Endothelial cell of umbilical vein (primary cell): Measurements from ENCODE around the gene SUSD2. TPM values are rescaled to one million over a fixed set of nuclear protein-coding genes. Genes with fewer than 3 reads are reported as not detected.

ENCODE experiments used
- BruUV-seq: library from RNA; stranded (reverse); fragments of 400-500 nt; replicated peaks from 2 replicates; lab custom pipeline; 2021; lab: Mats Ljungman, UMichigan
- CTCF ChIA-PET: fragments of 300-600, 350-600 bp; sonication (Branson Sonifier 250); formaldehyde crosslinking; loops from one replicate; lab custom pipeline; 2021; ENCODE audit warnings: antibody characterized with exemption, inconsistent platforms; lab: Charles Lee
- POLR2A ChIA-PET: fragments of 300-600, 350-600 bp; sonication (Branson Sonifier 250); formaldehyde crosslinking; loops from one replicate; lab custom pipeline; 2021; ENCODE audit warnings: antibody characterized with exemption, inconsistent platforms; lab: Charles Lee
- DNase-seq: peaks from one replicate; pipeline ENCODE4 v3.0.0-alpha.2; 2011; ENCODE audit warnings: low read depth, low spot score
- FAIRE-seq: peaks from 2 replicates; lab custom pipeline; 2011; peaks lifted over from hg19 to GRCh38; lab: Jason Lieb, UNC
- H2AFZ ChIP-seq: 2 replicates; pipeline ENCODE4 v1.6.0; 2012; ENCODE audit warnings: low read depth, low read length, control low read depth, inconsistent platforms
- H3K27ac ChIP-seq: 2 replicates; pipeline ENCODE4 v1.5.1; 2011; ENCODE audit warnings: low read depth, mild to moderate bottlenecking, control low read depth, low read length, moderate library complexity; ENCODE audit not compliant: insufficient read depth
- H3K27me3 ChIP-seq, 2 experiments: 2 replicates each; pipeline versions ENCODE4 v1.6.0 to v1.6.1; 2011; ENCODE audit warnings: low read length in 2 of 2, mixed read lengths in 1 of 2; ENCODE audit not compliant: control insufficient read depth in 2 of 2, insufficient read depth in 2 of 2
- H3K36me3 ChIP-seq, 2 experiments: 2 replicates in 1 of 2; 3 replicates in 1 of 2; pipeline ENCODE4 v1.5.1; 2011; ENCODE audit warnings: low read length in 2 of 2, mild to moderate bottlenecking in 1 of 2, moderate library complexity in 1 of 2; ENCODE audit not compliant: control insufficient read depth in 2 of 2, insufficient read depth in 2 of 2; ENCODE audit errors: extremely low read depth in 1 of 2
- H3K4me1 ChIP-seq: 3 replicates; pipeline ENCODE4 v1.5.1; 2011; ENCODE audit warnings: mild to moderate bottlenecking, low read length; ENCODE audit not compliant: control insufficient read depth, insufficient read depth; ENCODE audit errors: extremely low read depth
- H3K4me2 ChIP-seq: 2 replicates; pipeline ENCODE4 v1.6.1; 2011; ENCODE audit warnings: low read length, control low read depth, mixed read lengths; ENCODE audit not compliant: insufficient read depth
- H3K4me3 ChIP-seq, 3 experiments: fragments of 200-600 bp in 1 of 3; sonication (generic), shearing (Covaris generic) in 1 of 3; replicated peaks in 1 of 3; 2 replicates each; pipeline ENCODE4 v1.5.1; 2011 to 2016; ENCODE audit warnings: control low read depth in 3 of 3, low read length in 3 of 3, mild to moderate bottlenecking in 2 of 3, inconsistent platforms in 1 of 3, low read depth in 1 of 3, moderate library complexity in 1 of 3; ENCODE audit not compliant: insufficient read depth in 1 of 3
- H3K79me2 ChIP-seq: 2 replicates; pipeline ENCODE4 v1.6.0; 2012; ENCODE audit warnings: low read length, inconsistent platforms; ENCODE audit not compliant: control insufficient read depth, insufficient read depth
- H3K9ac ChIP-seq: replicated peaks from 2 replicates; pipeline ENCODE3; 2011; ENCODE audit warnings: low read length, control low read depth; ENCODE audit not compliant: insufficient read depth; ENCODE audit errors: extremely low read depth
- H3K9me1 ChIP-seq: replicated peaks from 3 replicates; pipeline ENCODE4 v1.6.0; 2011; ENCODE audit warnings: mild to moderate bottlenecking, low read length; ENCODE audit not compliant: control insufficient read depth, insufficient read depth; ENCODE audit errors: extremely low read depth
- H3K9me3 ChIP-seq: replicated peaks from 2 replicates; pipeline ENCODE4 v1.5.1; 2012; ENCODE audit warnings: low read length, inconsistent platforms; ENCODE audit not compliant: control insufficient read depth, insufficient read depth
- H4K20me1 ChIP-seq: replicated peaks from 2 replicates; pipeline ENCODE3; 2011; ENCODE audit warnings: mild to moderate bottlenecking, low read length; ENCODE audit not compliant: control insufficient read depth, insufficient read depth; ENCODE audit errors: extremely low read depth
- CTCF ChIP-seq, 2 donors: IDR thresholded peaks; 1 replicate in 1 of 2; 2 replicates in 1 of 2; pipeline ENCODE4 v1.5.1; 2011; ENCODE audit warnings: low read length in 2 of 2, mild to moderate bottlenecking in 2 of 2, moderate library complexity in 2 of 2, control low read depth in 1 of 2, inconsistent platforms in 1 of 2, low read depth in 1 of 2; ENCODE audit not compliant: insufficient read depth in 1 of 2; ENCODE audit errors: extremely low read depth in 1 of 2
- EZH2 ChIP-seq: IDR thresholded peaks from 2 replicates; pipeline ENCODE4 v1.6.1; 2012; ENCODE audit warnings: borderline replicate concordance, low read depth, mild to moderate bottlenecking, moderate library complexity, low read length, inconsistent platforms; ENCODE audit not compliant: severe bottlenecking
- FOS ChIP-seq: IDR thresholded peaks from 2 replicates; pipeline ENCODE4 v1.6.1; 2011; ENCODE audit warnings: mild to moderate bottlenecking, low read length, moderate library complexity, borderline replicate concordance; ENCODE audit not compliant: insufficient read depth
- GATA2 ChIP-seq: IDR thresholded peaks from 2 replicates; pipeline ENCODE4 v1.7.0; 2011; ENCODE audit warnings: low read depth, mild to moderate bottlenecking, moderate library complexity, mixed read lengths, low read length; ENCODE audit not compliant: insufficient read length, insufficient read depth
- JUN ChIP-seq: IDR thresholded peaks from 2 replicates; pipeline ENCODE4 v1.6.1; 2011; ENCODE audit warnings: borderline replicate concordance, low read depth; ENCODE audit not compliant: insufficient read length, insufficient read depth
- MAX ChIP-seq: IDR thresholded peaks from 2 replicates; pipeline ENCODE4 v1.6.1; 2011; ENCODE audit not compliant: insufficient read depth, insufficient read length
- MYC ChIP-seq: IDR thresholded peaks from one replicate; pipeline ENCODE4 v1.6.1; 2011; ENCODE audit warnings: mild to moderate bottlenecking, low read depth, low read length
- POLR2A ChIP-seq: IDR thresholded peaks from 2 replicates; pipeline ENCODE4 v1.6.1; 2012; ENCODE audit warnings: low read depth, mild to moderate bottlenecking, control low read depth, low read length
- POLR2AphosphoS5 ChIP-seq: IDR thresholded peaks from 2 replicates; pipeline ENCODE4 v1.6.1; 2012; ENCODE audit warnings: low read depth, mild to moderate bottlenecking, control low read depth, low read length, moderate library complexity; ENCODE audit not compliant: insufficient read depth
- dilution Hi-C: fragments of 300-500 bp; cut with MboI; formaldehyde crosslinking; loops from one replicate; pipeline ENCODE4 v1.15.0; 2019; ENCODE audit warnings: low sequenced_read_pairs; ENCODE audit not compliant: extremely low pct_ligation_motif_present
- intact Hi-C: fragments of 100-400 bp; cut with micrococcal nuclease; formaldehyde crosslinking; loops from one replicate; pipeline ENCODE4 v1.10.0; 2022
- polyA plus RNA-seq, 4 experiments: library from polyadenylated mRNA; depleted of rRNA in 3 of 4; stranded (reverse) in 3 of 4; unstranded in 1 of 4; fragments of >200 nt; gene quantifications; 2 replicates each; pipeline versions ENCODE4 v1.2.1 to v1.2.3, GENCODE V29; 2011 to 2012; ENCODE audit warnings: missing spikeins in 1 of 4
- total RNA-seq: library from RNA; stranded (reverse); gene quantifications from 2 replicates; pipeline ENCODE4 v1.2.3, GENCODE V29; 2021

SUSD2 gene
- total and polyA plus RNA-seq, 2 donors (not counting 3 experiments of a cell fraction or from before 2014, with no cell fraction given) = 0.26 to 0.27 TPM

- dilution Hi-C loops (no loop called here), intact Hi-C loops (no loop called here)
- H3K4me1 ChIP-seq = peaks cover 15% of the 10 kb centered on the region
- no peak for DNase-seq
- H3K36me3 ChIP-seq = peaks cover 0 to 8% of the 10 kb centered on the region in 2 experiments
- H3K9me3 ChIP-seq = no peaks in the 10 kb centered on the region
- H3K79me2 ChIP-seq = no peaks in the 10 kb centered on the region
- H3K27ac ChIP-seq = no peak overlapping the region
- H3K4me3 ChIP-seq = no peak overlapping the region
- H3K9me1 ChIP-seq = no peaks in the 10 kb centered on the region
- no peak overlapping the region for H3K4me2 ChIP-seq
- H3K9ac ChIP-seq = no peak overlapping the region
- no TSS peak for BruUV-seq
- H2AFZ ChIP-seq = no peak overlapping the region
- ChIA-PET CTCF (no interaction called here), POLR2A (no interaction called here)
- FAIRE-seq = no peak
- no peaks in the 10 kb centered on the region for H3K27me3 ChIP-seq
- TF ChIP-seq POLR2A = no peak
- no peak for TF ChIP-seq FOS
- no peak for TF ChIP-seq CTCF (IDR thresholded peaks at IDR 0.05; ENCODE audit: extremely low read depth in 1 of 2, insufficient read depth in 1 of 2, low read depth in 1 of 2, low read length in 2 of 2)
- no peak for TF ChIP-seq GATA2
- no peak for TF ChIP-seq JUN
- TF ChIP-seq POLR2AphosphoS5 = no peak
- no peak for TF ChIP-seq MAX
- no peak for TF ChIP-seq EZH2
- TF ChIP-seq MYC = no peak
- no peaks in the 10 kb centered on the region for H4K20me1 ChIP-seq
Observed at GRCh38 chr22:24142831-24143230, 38.5 kb upstream of the SUSD2 start.
